PC-9 (cell line): ENCODE measurements around the gene BRF1.

Experiments used
- CTCF ChIP-seq: fragments of 200-600 bp; sonication (generic); conservative IDR thresholded peaks from 2 replicates; pipeline ENCODE4 v1.6.1; 2017; ENCODE audit warnings: mixed run types, antibody characterized with exemption, mild to moderate bottlenecking, moderate library complexity
- EZH2 ChIP-seq: fragments of 200-600 bp; sonication (generic); IDR thresholded peaks from 2 replicates; pipeline ENCODE4 v1.8.0; 2017; ENCODE audit warnings: antibody characterized with exemption, low read depth

- TF ChIP-seq CTCF (no peak), EZH2 (no peak)
These were observed 106.7 kb downstream of the BRF1 start for GRCh38 chr14:105193916-105194782.
